Adipocyte (in vitro differentiated cells): ENCODE data around the gene ALDH2.
"Not testable (repeated sequence)": the region's sequence is repeated elsewhere in the genome, so short reads cannot be mapped to it uniquely, and the experiment has no call there.

Experiments
- DNase-seq: peaks from one replicate; pipeline ENCODE4 v3.0.0-alpha.2; 2015; ENCODE audit warnings: low read depth
- H3K27me3 ChIP-seq: replicated peaks from 2 replicates; pipeline ENCODE4 v1.7.0; 2013; ENCODE audit warnings: mild to moderate bottlenecking, low read length, moderate library complexity; ENCODE audit not compliant: control insufficient read depth, insufficient read depth
- H3K36me3 ChIP-seq: 2 replicates; pipeline ENCODE4 v1.7.0; 2013; ENCODE audit warnings: low read length, mild to moderate bottlenecking, moderate library complexity; ENCODE audit not compliant: control insufficient read depth, insufficient read depth, severe bottlenecking
- H3K4me1 ChIP-seq: 2 replicates; pipeline ENCODE4 v1.7.0; 2013; ENCODE audit warnings: mild to moderate bottlenecking, low read length, moderate library complexity; ENCODE audit not compliant: control insufficient read depth, insufficient read depth
- H3K4me3 ChIP-seq: 2 replicates; pipeline ENCODE4 v1.7.0; 2013; ENCODE audit warnings: mild to moderate bottlenecking, low read length, moderate library complexity
- H3K9ac ChIP-seq: 2 replicates; pipeline ENCODE4 v1.7.0; 2013; ENCODE audit warnings: mild to moderate bottlenecking, low read length, moderate library complexity
- H3K9me3 ChIP-seq: 2 replicates; pipeline ENCODE4 v1.7.0; 2013; ENCODE audit warnings: mild to moderate bottlenecking, low read length, moderate library complexity; ENCODE audit not compliant: control insufficient read depth

The ALDH2 gene

GRCh38 chr12:111759991-111760390 lies 6.7 kb upstream of the ALDH2 start:
- H3K27me3 ChIP-seq: peaks cover 12% of the 10 kb centered on the region
- H3K4me3 ChIP-seq: no peak overlapping the region
- peaks cover 5% of the 10 kb centered on the region for H3K36me3 ChIP-seq
- H3K9ac ChIP-seq: no peak overlapping the region
- no peak for DNase-seq
- H3K4me1 ChIP-seq: peaks cover 16% of the 10 kb centered on the region
- no peaks in the 10 kb centered on the region for H3K9me3 ChIP-seq

- no peaks in the 10 kb centered on the region for H3K9me3 ChIP-seq
- no peak for DNase-seq
- H3K4me3 ChIP-seq: no peak overlapping the region
- H3K27me3 ChIP-seq: peaks cover 15% of the 10 kb centered on the region
- H3K36me3 ChIP-seq: no peaks in the 10 kb centered on the region
- H3K9ac ChIP-seq: no peak overlapping the region
- H3K4me1 ChIP-seq: peaks cover 16% of the 10 kb centered on the region
Measured at GRCh38 chr12:111761099-111761498, 5.6 kb upstream of the ALDH2 start.

- Histone ChIP-seq H3K9ac (no peak overlapping the region), H3K4me1 (peaks cover 16% of the 10 kb centered on the region), H3K9me3 (no peaks in the 10 kb centered on the region), H3K4me3 (no peak overlapping the region), H3K36me3 (no peaks in the 10 kb centered on the region), H3K27me3 (peaks cover 18% of the 10 kb centered on the region)
- DNase-seq: no peak
Measured at GRCh38 chr12:111761706-111762105, 5.0 kb upstream of the ALDH2 start.

- H3K36me3 ChIP-seq, H3K9me3 ChIP-seq, H3K9ac ChIP-seq, DNase-seq, H3K4me3 ChIP-seq: not testable (repeated sequence)
- H3K4me1 ChIP-seq: peaks cover 17% of the 10 kb centered on the region
- H3K27me3 ChIP-seq: peaks cover 18% of the 10 kb centered on the region
Measured at GRCh38 chr12:111763552-111763951, 3.2 kb upstream of the ALDH2 start.

GRCh38 chr12:111764120-111764821 lies 2.5 kb upstream of the ALDH2 start:
- H3K27me3 ChIP-seq: peaks cover 18% of the 10 kb centered on the region
- peaks cover 14% of the 10 kb centered on the region for H3K4me1 ChIP-seq
- H3K36me3 ChIP-seq: no peaks in the 10 kb centered on the region
- H3K4me3 ChIP-seq: no peak overlapping the region
- no peaks in the 10 kb centered on the region for H3K9me3 ChIP-seq
- H3K9ac ChIP-seq: no peak overlapping the region
- DNase-seq: no peak

GRCh38 chr12:111767362-111768158 lies 827 bp downstream of the ALDH2 start:
- H3K9ac ChIP-seq: peak overlapping the region; percentile 91
- peaks cover 14% of the 10 kb centered on the region for H3K4me1 ChIP-seq
- no peaks in the 10 kb centered on the region for H3K36me3 ChIP-seq
- H3K4me3 ChIP-seq: peak overlapping the region; percentile 93
- H3K27me3 ChIP-seq: peaks cover 11% of the 10 kb centered on the region
- no peaks in the 10 kb centered on the region for H3K9me3 ChIP-seq
- peak; percentile 37 for DNase-seq

- Histone ChIP-seq H3K36me3 (no peaks in the 10 kb centered on the region), H3K9ac (peak overlapping the region; percentile 91), H3K4me1 (peaks cover 18% of the 10 kb centered on the region), H3K27me3 (peaks cover 6% of the 10 kb centered on the region), H3K4me3 (peak overlapping the region; percentile 93), H3K9me3 (no peaks in the 10 kb centered on the region)
- no peak for DNase-seq
Measured at GRCh38 chr12:111768159-111768895, 1.6 kb downstream of the ALDH2 start.

GRCh38 chr12:111769599-111769998 lies 2.9 kb downstream of the ALDH2 start:
- no peak for DNase-seq
- Histone ChIP-seq H3K4me1 (peaks cover 28% of the 10 kb centered on the region), H3K4me3 (no peak overlapping the region), H3K27me3 (peaks cover 6% of the 10 kb centered on the region), H3K9ac (no peak overlapping the region), H3K36me3 (no peaks in the 10 kb centered on the region), H3K9me3 (no peaks in the 10 kb centered on the region)

GRCh38 chr12:111773801-111774551 lies 7.2 kb downstream of the ALDH2 start:
- Histone ChIP-seq H3K27me3 (no peaks in the 10 kb centered on the region), H3K36me3 (no peaks in the 10 kb centered on the region), H3K9ac (peak overlapping the region; percentile 11), H3K4me3 (peak overlapping the region; percentile 45), H3K9me3 (no peaks in the 10 kb centered on the region), H3K4me1 (peaks cover 37% of the 10 kb centered on the region)
- peak; percentile 87 for DNase-seq

- Histone ChIP-seq H3K9ac (peak overlapping the region; percentile 1), H3K36me3 (peaks cover 4% of the 10 kb centered on the region), H3K27me3 (no peaks in the 10 kb centered on the region), H3K4me1 (peaks cover 37% of the 10 kb centered on the region), H3K4me3 (peak overlapping the region; percentile 45), H3K9me3 (no peaks in the 10 kb centered on the region)
- DNase-seq: peak; percentile 67
Measured at GRCh38 chr12:111775205-111776193, 8.8 kb downstream of the ALDH2 start.
